Measurements from ENCODE around the gene FGF4.

FGF4 gene

GRCh38 chr11:69775163-69775755 is at the start of gene FGF4:
FGF4 (minus strand) TSS chr11:69775341; CDS start chr11:69775084, 257 bp downstream.
- DNase-seq, result no peak

DNA sequence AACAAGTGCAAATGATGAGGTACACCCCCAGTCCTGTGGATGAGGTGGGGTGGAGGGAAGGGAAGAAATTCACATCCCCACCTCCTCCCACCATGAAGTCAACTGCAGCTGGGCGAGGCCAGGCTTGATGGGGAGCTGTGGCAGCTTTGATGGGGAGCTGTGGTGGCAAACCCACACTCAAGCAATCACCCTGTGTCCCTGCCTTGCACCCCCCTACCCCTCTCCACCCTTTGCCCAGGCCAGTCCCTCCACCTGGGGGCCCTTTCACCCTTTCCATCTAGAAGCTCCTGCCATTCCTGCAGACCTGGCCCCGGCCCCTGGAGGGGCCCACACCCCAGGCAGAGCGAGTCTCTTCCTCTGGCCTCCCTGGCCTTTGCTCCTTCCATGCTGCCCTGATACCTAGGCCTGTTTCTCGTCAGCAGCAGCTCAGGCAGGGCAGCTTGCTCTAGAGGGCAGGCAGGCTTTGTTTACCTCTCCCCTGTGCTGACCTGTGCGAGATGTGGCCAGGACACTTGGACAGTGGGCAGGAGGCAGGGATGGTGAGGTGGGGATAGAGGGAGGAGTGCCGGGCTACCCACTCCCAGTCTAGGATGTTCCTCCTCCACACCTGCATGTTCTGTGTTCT is 48.6 kb upstream of the FGF4 start:
- no peak for DNase-seq

DNA sequence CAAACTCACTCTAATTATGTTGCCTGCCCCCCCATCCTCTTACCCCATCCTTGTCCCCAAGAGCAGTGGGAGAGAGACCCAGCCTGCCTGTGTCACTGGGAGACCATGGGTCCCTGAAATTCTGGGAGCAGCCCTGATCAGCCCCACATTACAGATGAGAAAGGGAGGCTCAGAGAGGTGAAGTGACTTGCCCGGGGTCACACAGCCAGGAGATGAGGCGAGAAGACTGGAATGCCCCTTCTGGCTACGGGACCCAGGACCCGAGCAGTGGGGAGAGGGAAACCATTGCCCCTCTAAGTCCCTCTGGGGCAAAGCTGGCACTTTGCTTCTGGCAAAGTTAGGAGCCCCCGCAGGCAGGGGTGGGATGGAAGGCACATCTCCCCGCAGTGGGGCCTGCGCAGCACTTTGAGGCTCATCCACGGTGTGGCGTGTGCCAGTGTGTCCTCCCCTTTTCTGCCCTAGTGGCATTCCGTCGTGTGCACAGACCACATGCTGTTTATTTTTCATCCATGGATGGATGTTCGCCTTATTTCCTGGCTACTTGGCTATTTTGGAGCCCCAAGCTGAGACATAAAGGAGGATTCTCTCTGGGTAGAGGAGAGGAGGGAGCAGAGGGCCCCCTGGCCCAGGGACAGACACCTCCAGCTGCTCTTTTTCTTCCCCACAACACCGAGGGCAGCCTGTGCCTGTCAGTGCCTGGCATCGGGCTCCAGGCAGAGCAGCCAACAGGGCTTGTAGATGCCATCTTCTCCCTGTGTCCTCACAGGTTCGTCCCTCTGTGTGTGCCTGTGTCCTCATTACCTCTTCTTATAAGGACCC is 47.7 kb upstream of the FGF4 start:
- DNase-seq, result no peak

DNA sequence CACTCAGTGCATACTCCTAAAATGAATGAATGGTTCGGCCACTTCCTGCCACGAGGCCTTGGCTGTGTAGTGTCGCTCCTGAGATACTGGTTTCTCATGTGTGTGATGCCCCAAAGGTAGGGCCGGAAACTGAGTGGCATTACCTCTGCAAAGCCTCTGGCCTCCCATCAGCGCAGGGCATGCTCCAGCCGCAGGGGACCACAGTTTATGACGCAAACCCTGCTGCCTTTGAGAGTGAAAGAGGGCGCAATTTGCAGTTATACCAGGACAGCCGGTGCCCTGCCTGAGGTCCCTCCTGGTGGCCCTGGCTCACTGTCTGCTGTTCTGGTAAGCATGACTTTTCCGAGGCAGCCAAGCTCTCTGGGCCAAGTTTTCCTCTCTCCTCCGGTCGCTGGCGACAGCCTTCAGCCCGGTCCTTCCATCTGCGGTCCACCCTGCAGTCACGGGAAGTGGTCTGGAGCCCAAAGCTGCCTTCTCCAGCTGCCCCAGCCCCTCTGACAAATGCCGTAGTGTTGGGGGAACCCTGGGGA is 46.4 kb upstream of the FGF4 start:
- no peak for DNase-seq

GRCh38 chr11:69820441-69820840 is 45.3 kb upstream of the FGF4 start:
- DNase-seq, result no peak

GRCh38 chr11:69819541-69820070 is 44.5 kb upstream of the FGF4 start:
- no peak for DNase-seq

DNA sequence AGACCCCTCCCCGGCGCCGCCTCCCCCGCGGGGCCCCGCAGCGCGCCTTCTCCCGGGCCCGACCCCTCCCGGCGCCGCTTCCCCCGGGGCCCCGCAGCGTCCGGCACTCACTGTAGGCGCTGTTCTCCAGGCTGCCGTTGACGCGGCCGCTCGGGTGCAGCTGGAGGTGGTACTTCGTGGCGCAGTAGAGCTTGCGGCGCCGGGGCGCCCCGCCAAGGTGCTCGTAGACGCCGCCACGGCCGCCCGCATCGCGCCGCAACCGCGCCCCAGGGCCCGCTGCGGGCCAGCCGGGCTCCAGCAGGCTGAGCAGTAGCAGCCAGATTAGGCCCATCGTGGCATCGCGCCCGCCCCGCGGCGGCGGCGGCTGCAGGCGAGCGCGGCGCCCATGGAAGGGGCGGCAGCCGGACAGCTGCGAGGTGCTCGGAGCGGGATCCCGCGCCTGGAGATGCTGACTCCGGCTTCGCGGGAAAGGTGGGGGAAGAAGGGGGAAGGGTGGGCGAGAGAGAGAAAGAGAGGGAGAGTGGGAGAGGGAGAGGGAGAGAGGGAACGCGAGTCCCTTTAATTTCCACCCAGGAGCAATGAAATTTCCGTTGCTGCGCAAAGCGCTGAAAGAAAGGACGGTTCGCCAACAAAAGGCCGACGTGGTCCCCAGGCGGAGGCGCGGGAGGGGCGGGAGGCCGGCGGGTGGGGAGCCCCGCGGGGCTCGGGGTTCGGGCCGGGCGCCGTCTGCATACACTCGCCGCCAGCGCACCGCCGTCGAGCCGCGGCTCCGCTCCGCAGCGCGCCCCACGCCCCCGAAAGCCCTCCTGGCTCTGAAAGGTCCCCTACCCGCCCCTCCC is 43.7 kb upstream of the FGF4 start, which contains the start of gene FGF3:
TSS of gene FGF3 (minus strand) at position 814 of the 839 bp plus-strand sequence. CDS start at position 331, 483 bp downstream.
- DNase-seq, result no peak

DNA sequence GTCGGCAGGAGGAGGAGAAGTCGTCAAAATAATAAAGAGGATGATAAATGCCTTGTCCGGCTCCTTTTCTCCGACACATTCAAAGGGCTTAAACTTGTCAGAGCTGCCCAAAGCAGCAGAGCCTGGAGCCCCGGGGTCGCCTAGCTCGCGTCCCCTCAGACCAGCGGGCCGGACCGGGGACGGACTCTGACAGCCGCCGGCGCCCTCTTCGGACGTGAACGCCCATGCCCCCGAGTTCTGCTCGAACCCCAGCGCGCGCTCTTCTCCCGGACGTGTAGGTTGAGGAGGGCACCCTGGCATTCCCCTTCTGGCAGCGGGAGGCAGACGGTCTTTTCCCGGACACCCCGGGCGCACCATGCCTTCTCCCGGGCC is 43.1 kb upstream of the FGF4 start:
- DNase-seq, result no peak

DNA sequence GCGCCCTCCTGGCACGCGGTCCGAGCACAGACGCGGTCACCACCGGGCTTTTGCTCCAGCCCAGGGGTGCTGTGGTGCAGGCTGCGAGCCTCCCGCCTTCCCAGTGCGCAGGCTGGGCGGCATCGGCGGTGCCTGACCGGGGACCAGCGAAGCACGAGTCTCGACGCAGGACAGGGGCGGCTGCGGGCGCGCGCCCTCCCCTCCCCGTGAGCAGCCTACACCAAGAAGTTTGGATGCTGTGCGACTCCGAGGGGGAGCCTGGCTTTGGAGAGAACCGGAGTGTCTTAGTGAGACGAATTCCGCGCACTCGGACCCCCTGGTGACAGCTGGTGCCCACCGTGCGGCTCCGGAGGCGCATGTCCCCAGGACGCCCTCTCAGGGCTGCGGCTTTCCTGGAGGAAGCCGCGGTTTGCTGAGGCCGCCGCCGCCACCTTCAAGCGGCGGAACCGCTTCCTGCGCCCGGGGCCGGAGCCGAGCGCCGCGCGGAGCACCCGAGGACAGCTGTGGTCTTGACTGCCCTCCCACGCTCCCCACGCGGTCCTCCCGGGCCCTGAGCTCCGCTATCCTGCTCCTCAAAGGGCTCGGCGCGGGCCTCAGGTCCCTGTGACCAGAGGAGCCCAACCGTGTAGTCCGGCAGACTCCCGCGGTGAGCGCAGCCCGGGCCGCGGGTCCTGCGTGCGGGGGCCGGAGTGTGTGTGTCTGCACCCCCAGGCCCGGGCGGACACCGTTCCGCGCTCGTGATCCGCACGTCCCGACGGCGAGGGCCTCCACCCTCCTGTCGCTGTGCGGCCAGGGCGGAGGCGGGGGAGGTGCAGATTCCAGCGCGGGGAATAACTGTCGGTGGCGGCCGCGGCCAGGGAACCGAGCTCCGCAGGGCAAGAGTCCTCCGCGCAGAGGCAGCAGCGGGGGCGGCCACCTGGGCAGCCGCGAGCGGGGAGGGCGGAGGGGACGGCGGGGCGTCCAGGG is 42.4 kb upstream of the FGF4 start:
- DNase-seq, result no peak

DNA sequence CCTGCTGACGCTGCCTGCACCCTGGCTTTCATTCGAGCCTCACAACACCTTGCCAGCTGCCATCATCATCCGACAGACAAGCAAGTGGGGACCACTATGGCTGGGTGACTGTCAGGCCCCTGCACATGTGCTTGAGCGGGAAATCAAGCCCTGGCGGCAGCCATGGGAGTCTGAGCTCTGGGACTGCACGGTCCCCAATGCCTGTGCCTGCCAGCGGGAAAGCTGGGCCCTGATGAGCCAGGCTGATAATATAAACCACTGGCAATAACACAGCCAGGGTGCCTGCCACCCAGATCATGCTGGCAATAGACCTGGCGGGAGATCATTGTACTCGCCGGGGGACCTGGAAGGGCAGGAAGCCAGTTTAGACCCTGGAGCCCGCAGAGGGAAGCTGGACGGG is 41.5 kb upstream of the FGF4 start:
- no peak for DNase-seq

GRCh38 chr11:69815973-69816372 is 40.8 kb upstream of the FGF4 start:
- no peak for DNase-seq

GRCh38 chr11:69814902-69815301 is 39.8 kb upstream of the FGF4 start:
- DNase-seq, result no peak

DNA sequence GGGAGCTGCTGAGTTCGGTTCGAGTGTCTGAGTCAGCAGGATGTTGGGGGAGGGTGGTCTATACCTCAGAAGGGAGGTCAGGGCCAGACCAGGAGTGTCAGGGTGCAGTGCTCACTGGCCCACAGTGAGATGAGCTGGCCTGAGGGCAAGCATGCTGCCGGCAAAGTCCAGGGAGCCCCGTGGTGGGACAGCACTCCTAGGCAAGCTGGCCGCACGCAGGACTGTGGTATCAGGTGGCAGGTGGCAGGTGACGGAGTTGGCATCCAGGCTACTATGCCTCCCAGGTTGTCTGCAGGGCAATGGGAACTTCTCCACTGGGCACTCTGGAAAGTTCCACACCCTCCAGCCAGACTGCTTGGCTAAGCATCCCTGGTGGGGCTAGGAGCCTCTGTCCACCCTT is 39.3 kb upstream of the FGF4 start:
- DNase-seq, result no peak

DNA sequence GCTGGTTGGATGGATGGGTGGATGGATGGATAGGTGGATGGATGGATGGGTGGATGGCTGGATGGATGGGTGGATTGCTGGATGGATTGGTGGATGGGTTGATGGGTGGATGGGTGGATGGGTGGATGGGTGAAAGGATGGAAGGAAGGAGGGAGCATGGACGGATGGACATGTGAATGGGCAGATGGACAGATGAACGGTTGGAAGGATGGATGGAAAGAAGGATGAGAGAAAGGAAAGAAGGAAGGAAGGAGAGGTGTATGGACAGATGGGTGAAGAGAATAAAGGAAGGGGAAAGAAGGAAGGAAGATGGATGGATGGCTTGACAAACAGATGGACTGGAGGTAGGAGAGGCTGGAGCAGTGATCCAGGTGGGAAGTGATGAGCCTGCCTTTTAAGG is 38.7 kb upstream of the FGF4 start:
- DNase-seq, result no peak

DNA sequence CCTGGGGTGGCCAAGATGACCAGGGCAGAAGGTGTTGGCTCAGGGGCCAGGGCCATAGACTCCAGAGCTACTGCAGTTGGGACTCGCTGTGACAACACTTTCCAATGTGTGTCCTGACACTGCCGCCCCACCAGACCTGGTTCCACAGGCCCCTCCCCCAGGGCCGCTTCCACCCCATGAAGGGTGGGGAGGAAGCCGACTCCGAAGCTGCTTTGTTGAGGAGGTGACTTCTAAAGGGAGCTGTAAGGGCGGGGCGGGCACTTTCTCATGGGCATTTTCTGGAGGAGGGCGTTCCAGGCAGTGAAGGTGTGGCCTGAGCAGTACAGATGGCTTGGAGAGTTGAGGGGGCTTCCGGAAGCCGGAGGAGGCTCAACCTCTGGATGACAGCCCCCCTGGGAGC is 37.8 kb upstream of the FGF4 start:
- DNase-seq, result no peak

- DNase-seq, result no peak
Measured at GRCh38 chr11:69812256-69812655, 37.1 kb upstream of the FGF4 start.

GRCh38 chr11:69811431-69811830 is 36.3 kb upstream of the FGF4 start:
- DNase-seq, result no peak

DNA sequence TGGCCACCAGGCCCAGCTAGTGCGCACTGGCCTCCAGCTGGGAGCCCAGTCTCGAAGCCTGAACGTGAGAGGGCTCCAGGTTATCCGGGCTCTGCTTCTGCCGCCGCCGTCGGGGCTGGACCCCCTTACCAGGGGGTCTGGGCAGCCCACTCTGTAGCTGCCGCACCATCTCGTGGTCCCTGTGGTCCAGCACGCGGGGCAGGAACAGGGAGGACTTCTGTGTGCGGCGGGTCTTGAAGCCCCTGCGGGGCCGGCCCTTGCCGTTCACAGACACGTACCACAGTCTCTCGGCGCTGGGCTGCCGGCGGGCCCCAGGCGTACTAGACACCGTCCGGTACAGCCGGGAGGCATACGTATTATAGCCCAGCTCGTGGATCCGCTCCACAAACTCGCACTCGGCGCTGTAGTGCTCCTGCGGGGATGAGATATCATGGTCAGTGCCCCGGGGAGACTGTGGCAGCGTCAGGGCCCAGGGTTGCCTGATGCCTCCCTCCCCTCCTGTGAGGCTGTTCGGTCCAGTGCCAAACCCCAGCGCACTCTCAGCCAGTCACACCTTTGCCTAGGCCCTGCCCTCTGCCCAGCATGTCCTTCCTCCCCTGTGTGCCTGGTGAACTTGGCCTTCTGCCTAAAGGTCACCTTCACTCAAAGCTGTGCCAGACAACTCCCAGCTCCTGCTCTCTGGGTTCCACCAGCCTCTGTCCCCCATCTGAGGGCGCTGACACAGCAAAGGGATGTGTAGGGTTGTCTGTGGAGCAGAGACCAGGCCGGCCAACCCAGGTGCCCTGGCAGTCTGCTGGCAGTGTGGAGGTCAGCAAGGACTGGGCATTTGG is 35.4 kb upstream of the FGF4 start:
- DNase-seq, result no peak

DNA sequence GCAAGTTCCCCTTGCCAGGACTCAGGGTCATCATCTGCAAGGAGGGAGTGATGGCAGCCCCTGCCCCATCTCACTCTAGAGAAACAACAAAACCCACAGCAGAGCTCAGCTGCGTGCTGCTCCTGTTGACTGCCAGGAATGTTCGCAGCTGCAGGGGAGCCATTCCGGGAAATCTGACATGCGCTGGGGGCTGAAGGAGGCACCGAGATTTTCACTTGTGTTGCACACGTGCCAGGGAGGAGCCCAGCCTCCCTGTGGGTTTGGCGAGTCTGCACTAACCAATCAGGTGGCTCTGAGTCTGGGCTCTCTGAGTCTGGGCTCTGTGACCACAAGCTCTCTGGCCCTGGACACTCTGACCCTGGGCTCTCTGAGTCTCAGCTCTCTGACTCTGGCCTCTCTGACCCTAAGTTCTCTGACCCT is 33.5 kb upstream of the FGF4 start:
- DNase-seq, result no peak

DNA sequence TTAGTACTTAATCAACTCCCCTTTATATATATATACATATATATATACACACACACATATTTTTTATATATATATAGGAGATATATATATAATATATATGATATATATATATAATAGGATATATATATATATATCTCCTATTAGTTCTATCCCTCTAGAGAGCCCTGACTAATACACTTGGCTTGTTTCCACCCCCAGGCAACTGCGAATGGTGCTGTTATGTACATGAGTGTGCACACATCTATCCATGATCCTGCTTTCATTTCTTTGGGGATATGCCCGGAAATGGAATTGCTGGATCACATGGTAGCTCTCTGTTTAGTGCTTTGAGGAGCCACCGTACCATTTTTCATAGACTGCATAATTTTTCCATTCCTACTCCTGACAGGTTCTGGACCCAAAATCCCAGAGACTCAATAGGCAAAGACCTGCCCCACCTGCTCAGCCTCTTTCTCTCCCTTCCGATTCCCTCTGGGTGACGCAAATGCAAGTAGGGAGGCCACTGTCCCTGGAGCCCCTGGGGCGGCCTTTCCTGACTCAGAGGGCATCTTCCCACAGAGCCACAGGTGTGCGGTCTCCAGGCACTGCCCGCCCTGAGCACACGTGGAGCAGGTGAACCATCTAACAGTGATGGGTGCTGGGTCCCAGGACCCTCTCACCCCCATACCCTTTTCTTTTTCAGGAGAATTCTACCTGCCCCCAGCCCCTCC is 32.1 kb upstream of the FGF4 start:
- no peak for DNase-seq
